ENCODE data around the gene EBF3.

Gene EBF3

GRCh38 chr10:129956876-129957673 lies 7.0 kb downstream of the EBF3 start:
- H3K4me3 ChIP-seq, result no peak overlapping the region
- H3K27ac ChIP-seq, result no peak overlapping the region
- H3K9me3 ChIP-seq, result no peaks in the 10 kb centered on the region
- peaks cover 0 to 45% of the 10 kb centered on the region in 2 donors for H3K27me3 ChIP-seq
- no peak for TF ChIP-seq CTCF (IDR thresholded peaks at IDR 0.05)
- peak in 1 of 2 donors; percentile 52 for DNase-seq
- intact Hi-C loops (cut with DNase I; ENCODE audit: low total_unique reads), result loop anchor here (10.0 kb wide), 1 partner anchor 492 kb away; the partner anchor contains the start of gene MGMT
- H3K4me1 ChIP-seq, result peaks cover 0 to 19% (median 16%) of the 10 kb centered on the region in 4 donors
- H3K36me3 ChIP-seq, result no peaks in the 10 kb centered on the region

- Histone ChIP-seq H3K27ac (no peak overlapping the region), H3K4me3 (no peak overlapping the region), H3K27me3 (peaks cover 0 to 43% of the 10 kb centered on the region in 2 donors), H3K9me3 (no peaks in the 10 kb centered on the region), H3K36me3 (no peaks in the 10 kb centered on the region), H3K4me1 (peaks cover 0 to 19% (median 16%) of the 10 kb centered on the region in 4 donors)
- no peak for TF ChIP-seq CTCF (IDR thresholded peaks at IDR 0.05)
- DNase-seq, result peak in 1 of 2 donors; percentile 33
- intact Hi-C loops (cut with DNase I; ENCODE audit: low total_unique reads), result loop anchor here (10.0 kb wide), 1 partner anchor 491 kb away; the partner anchor contains the start of gene MGMT
Measured at GRCh38 chr10:129956286-129956670, 7.8 kb downstream of the EBF3 start.

- intact Hi-C loops (cut with DNase I; ENCODE audit: low total_unique reads), result loop anchor here (10.0 kb wide), 1 partner anchor 491 kb away; the partner anchor contains the start of gene MGMT
- no peak for TF ChIP-seq CTCF (IDR thresholded peaks at IDR 0.05)
- Histone ChIP-seq H3K27me3 (peaks cover 0 to 38% of the 10 kb centered on the region in 2 donors), H3K4me1 (peaks cover 0 to 19% (median 16%) of the 10 kb centered on the region in 4 donors), H3K27ac (no peak overlapping the region), H3K9me3 (no peaks in the 10 kb centered on the region), H3K4me3 (no peak overlapping the region), H3K36me3 (no peaks in the 10 kb centered on the region)
- no peak for DNase-seq
Measured at GRCh38 chr10:129955601-129956285, 8.3 kb downstream of the EBF3 start.

GRCh38 chr10:129954492-129955315 lies 9.4 kb downstream of the EBF3 start:
- Histone ChIP-seq H3K9me3 (no peaks in the 10 kb centered on the region), H3K4me3 (no peak overlapping the region), H3K27ac (no peak overlapping the region), H3K4me1 (peaks cover 0 to 14% (median 13%) of the 10 kb centered on the region in 4 donors), H3K27me3 (peaks cover 0 to 29% of the 10 kb centered on the region in 2 donors), H3K36me3 (no peaks in the 10 kb centered on the region)
- intact Hi-C loops (cut with DNase I; ENCODE audit: low total_unique reads), result loop anchor here (10.0 kb wide), 1 partner anchor 490 kb away; the partner anchor contains the start of gene MGMT
- no peak for TF ChIP-seq CTCF (IDR thresholded peaks at IDR 0.05)
- peak in 1 of 2 donors; percentile 6 for DNase-seq

Data from tibial artery (tissue), 4 donors.